ENCODE measurements around the gene ENOX2.

ENOX2 gene

GRCh38 chrX:130857207-130857606 is 45.8 kb downstream of the ENOX2 start:
- WGBS: no CpG with 5 or more reads among the region's 1 CpG
- H3K79me1 ChIP-seq (replicated peaks; ENCODE audit: low read length, poor library complexity, severe bottlenecking): no peaks in the 10 kb centered on the region
- H3K18ac ChIP-seq (ENCODE audit: low read depth in 1 of 2, low read length in 2 of 2): no peak overlapping the region
- H2AFZ ChIP-seq (ENCODE audit: low read depth, low read length): no peak overlapping the region
- no peak for DNase-seq
- no peak overlapping the region for H3K14ac ChIP-seq (ENCODE audit: low read length in 2 of 2)
- H2BK15ac ChIP-seq (ENCODE audit: low read depth, poor library complexity, severe bottlenecking): no peak overlapping the region
- H2BK5ac ChIP-seq (ENCODE audit: low read depth, low read length, poor library complexity, severe bottlenecking): no peak overlapping the region
- H4K91ac ChIP-seq (ENCODE audit: low read length): no peak overlapping the region
- no peak overlapping the region for H2BK120ac ChIP-seq (ENCODE audit: low read depth, low read length)
- no peak overlapping the region for H3K27ac ChIP-seq (ENCODE audit: low read length, poor library complexity, severe bottlenecking)
- H3K36me3 ChIP-seq (ENCODE audit: control insufficient read depth in 1 of 2, insufficient read depth in 2 of 2, low read depth in 1 of 2, low read length in 2 of 2): no peaks in the 10 kb centered on the region
- no peak overlapping the region for H2AK5ac ChIP-seq (ENCODE audit: low read length, severe bottlenecking)
- no peak overlapping the region for H4K8ac ChIP-seq (ENCODE audit: low read length)
- no peaks in the 10 kb centered on the region for H3K27me3 ChIP-seq (ENCODE audit: control insufficient read depth in 1 of 2, insufficient read depth in 1 of 2, low read length in 2 of 2)
- H3K4ac ChIP-seq (ENCODE audit: low read depth in 1 of 2, low read length in 2 of 2): no peak overlapping the region
- H2BK12ac ChIP-seq (ENCODE audit: low read length in 2 of 2): no peak overlapping the region
- H3K23ac ChIP-seq (ENCODE audit: low read length in 2 of 2): no peak overlapping the region
- H3K4me1 ChIP-seq (ENCODE audit: control insufficient read depth, insufficient read depth, low read depth, low read length): no peaks in the 10 kb centered on the region
- no peak overlapping the region for H3K9ac ChIP-seq (ENCODE audit: low read length)
- no peaks in the 10 kb centered on the region for H3K9me3 ChIP-seq (ENCODE audit: control insufficient read depth, low read length)
- no peak overlapping the region for H3K4me3 ChIP-seq (ENCODE audit: insufficient read depth in 1 of 2, low read depth in 1 of 2, low read length in 2 of 2)
- no peak overlapping the region for H3K4me2 ChIP-seq (ENCODE audit: low read length, poor library complexity, severe bottlenecking)

DNA sequence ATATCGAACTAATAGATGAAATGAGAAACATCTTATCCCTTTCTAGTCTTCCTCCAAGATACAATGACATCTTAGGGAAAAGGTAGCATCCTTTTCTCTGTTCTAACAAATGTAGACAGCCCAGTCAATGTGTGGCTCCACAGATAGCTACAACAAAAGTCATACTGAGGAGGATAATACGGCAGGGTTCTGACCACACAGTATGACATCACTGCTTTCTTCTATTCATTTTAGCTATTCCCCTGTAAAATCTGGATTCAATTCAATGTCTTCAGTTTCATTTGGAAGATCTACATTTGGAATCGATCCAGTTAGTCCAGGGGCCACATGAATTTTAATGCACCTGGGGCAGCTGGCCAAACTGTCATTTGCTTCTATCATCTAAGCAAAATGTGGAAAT is 51.4 kb downstream of the ENOX2 start:
- H2BK15ac ChIP-seq (ENCODE audit: low read depth, poor library complexity, severe bottlenecking): no peak overlapping the region
- H3K9ac ChIP-seq (ENCODE audit: low read length): no peak overlapping the region
- WGBS: 95% methylated on average over 2 of the region's 3 CpGs

DNA sequence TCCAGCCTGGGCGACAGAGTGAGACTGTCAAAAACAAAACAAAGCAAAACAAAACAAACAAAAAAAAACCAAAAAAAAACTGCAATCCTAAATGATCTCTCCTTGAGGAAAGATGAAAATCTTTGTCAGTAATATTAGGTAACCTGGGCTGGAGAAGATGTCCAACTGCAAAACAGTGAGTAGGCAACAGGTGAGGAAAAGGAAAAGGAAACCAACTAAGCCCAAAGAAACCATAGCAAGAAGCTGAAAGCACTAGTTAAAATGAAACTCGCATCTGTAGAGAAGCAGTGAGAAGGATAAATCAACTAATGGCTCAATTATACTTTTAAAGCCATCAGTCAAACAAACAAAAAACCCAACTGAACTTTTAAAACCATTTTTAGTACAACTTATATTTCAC is 54.2 kb downstream of the ENOX2 start:
- Histone ChIP-seq H3K9ac (ENCODE audit: low read length) (no peak overlapping the region), H3K4me2 (ENCODE audit: low read length, poor library complexity, severe bottlenecking) (no peak overlapping the region), H3K18ac (ENCODE audit: low read depth in 1 of 2, low read length in 2 of 2) (no peak overlapping the region), H3K36me3 (ENCODE audit: control insufficient read depth in 1 of 2, insufficient read depth in 2 of 2, low read depth in 1 of 2, low read length in 2 of 2) (no peaks in the 10 kb centered on the region), H3K4me3 (ENCODE audit: insufficient read depth in 1 of 2, low read depth in 1 of 2, low read length in 2 of 2) (no peak overlapping the region), H3K79me1 (replicated peaks; ENCODE audit: low read length, poor library complexity, severe bottlenecking) (no peaks in the 10 kb centered on the region), H2BK5ac (ENCODE audit: low read depth, low read length, poor library complexity, severe bottlenecking) (no peak overlapping the region), H3K27ac (ENCODE audit: low read length, poor library complexity, severe bottlenecking) (no peak overlapping the region), H2BK120ac (ENCODE audit: low read depth, low read length) (no peak overlapping the region), H2AFZ (ENCODE audit: low read depth, low read length) (no peak overlapping the region), H3K9me3 (ENCODE audit: control insufficient read depth, low read length) (no peaks in the 10 kb centered on the region), H3K23ac (ENCODE audit: low read length in 2 of 2) (no peak overlapping the region), H2BK12ac (ENCODE audit: low read length in 2 of 2) (no peak overlapping the region), H2AK5ac (ENCODE audit: low read length, severe bottlenecking) (no peak overlapping the region), H3K27me3 (ENCODE audit: control insufficient read depth in 1 of 2, insufficient read depth in 1 of 2, low read length in 2 of 2) (no peaks in the 10 kb centered on the region), H3K4ac (ENCODE audit: low read depth in 1 of 2, low read length in 2 of 2) (no peak overlapping the region), H4K8ac (ENCODE audit: low read length) (no peak overlapping the region), H4K91ac (ENCODE audit: low read length) (no peak overlapping the region), H2BK15ac (ENCODE audit: low read depth, poor library complexity, severe bottlenecking) (no peak overlapping the region), H3K4me1 (ENCODE audit: control insufficient read depth, insufficient read depth, low read depth, low read length) (no peaks in the 10 kb centered on the region), H3K14ac (ENCODE audit: low read length in 2 of 2) (no peak overlapping the region)
- WGBS: no CpG with 5 or more reads among the region's 2 CpGs
- DNase-seq: no peak

More for the DNA sequence above, 51.4 kb downstream of the ENOX2 start:
- Histone ChIP-seq H4K8ac (ENCODE audit: low read length) (no peak overlapping the region), H3K36me3 (ENCODE audit: control insufficient read depth in 1 of 2, insufficient read depth in 2 of 2, low read depth in 1 of 2, low read length in 2 of 2) (no peaks in the 10 kb centered on the region), H3K23ac (ENCODE audit: low read length in 2 of 2) (no peak overlapping the region), H4K91ac (ENCODE audit: low read length) (no peak overlapping the region), H3K9me3 (ENCODE audit: control insufficient read depth, low read length) (no peaks in the 10 kb centered on the region), H3K4me2 (ENCODE audit: low read length, poor library complexity, severe bottlenecking) (no peak overlapping the region), H3K4me3 (ENCODE audit: insufficient read depth in 1 of 2, low read depth in 1 of 2, low read length in 2 of 2) (no peak overlapping the region), H3K27me3 (ENCODE audit: control insufficient read depth in 1 of 2, insufficient read depth in 1 of 2, low read length in 2 of 2) (no peaks in the 10 kb centered on the region), H3K4ac (ENCODE audit: low read depth in 1 of 2, low read length in 2 of 2) (no peak overlapping the region), H2BK12ac (ENCODE audit: low read length in 2 of 2) (no peak overlapping the region), H3K14ac (ENCODE audit: low read length in 2 of 2) (no peak overlapping the region), H3K79me1 (replicated peaks; ENCODE audit: low read length, poor library complexity, severe bottlenecking) (no peaks in the 10 kb centered on the region), H2BK5ac (ENCODE audit: low read depth, low read length, poor library complexity, severe bottlenecking) (no peak overlapping the region), H3K18ac (ENCODE audit: low read depth in 1 of 2, low read length in 2 of 2) (no peak overlapping the region), H2AK5ac (ENCODE audit: low read length, severe bottlenecking) (no peak overlapping the region), H2AFZ (ENCODE audit: low read depth, low read length) (no peak overlapping the region), H3K27ac (ENCODE audit: low read length, poor library complexity, severe bottlenecking) (no peak overlapping the region), H2BK120ac (ENCODE audit: low read depth, low read length) (no peak overlapping the region), H3K4me1 (ENCODE audit: control insufficient read depth, insufficient read depth, low read depth, low read length) (no peaks in the 10 kb centered on the region)
- no peak for DNase-seq

- Histone ChIP-seq H3K9ac (ENCODE audit: low read length) (no peak overlapping the region), H2BK12ac (ENCODE audit: low read length in 2 of 2) (no peak overlapping the region), H2BK120ac (ENCODE audit: low read depth, low read length) (no peak overlapping the region), H3K14ac (ENCODE audit: low read length in 2 of 2) (no peak overlapping the region), H3K36me3 (ENCODE audit: control insufficient read depth in 1 of 2, insufficient read depth in 2 of 2, low read depth in 1 of 2, low read length in 2 of 2) (no peaks in the 10 kb centered on the region), H3K4me3 (ENCODE audit: insufficient read depth in 1 of 2, low read depth in 1 of 2, low read length in 2 of 2) (no peak overlapping the region), H3K4me1 (ENCODE audit: control insufficient read depth, insufficient read depth, low read depth, low read length) (no peaks in the 10 kb centered on the region), H3K4ac (ENCODE audit: low read depth in 1 of 2, low read length in 2 of 2) (no peak overlapping the region), H3K4me2 (ENCODE audit: low read length, poor library complexity, severe bottlenecking) (no peak overlapping the region), H2AK5ac (ENCODE audit: low read length, severe bottlenecking) (no peak overlapping the region), H2BK15ac (ENCODE audit: low read depth, poor library complexity, severe bottlenecking) (no peak overlapping the region), H3K18ac (ENCODE audit: low read depth in 1 of 2, low read length in 2 of 2) (no peak overlapping the region), H3K23ac (ENCODE audit: low read length in 2 of 2) (no peak overlapping the region), H2AFZ (ENCODE audit: low read depth, low read length) (no peak overlapping the region), H3K27ac (ENCODE audit: low read length, poor library complexity, severe bottlenecking) (no peak overlapping the region), H3K9me3 (ENCODE audit: control insufficient read depth, low read length) (no peaks in the 10 kb centered on the region), H3K79me1 (replicated peaks; ENCODE audit: low read length, poor library complexity, severe bottlenecking) (peaks cover 1% of the 10 kb centered on the region), H4K91ac (ENCODE audit: low read length) (no peak overlapping the region), H2BK5ac (ENCODE audit: low read depth, low read length, poor library complexity, severe bottlenecking) (no peak overlapping the region), H4K8ac (ENCODE audit: low read length) (no peak overlapping the region), H3K27me3 (ENCODE audit: control insufficient read depth in 1 of 2, insufficient read depth in 1 of 2, low read length in 2 of 2) (peaks cover 0 to 4% of the 10 kb centered on the region in 2 experiments)
- 100% methylated on average over 2 of the region's 2 CpGs for WGBS
- no peak for DNase-seq
Measured at GRCh38 chrX:130846746-130847145, 56.3 kb downstream of the ENOX2 start.

Measured in mesenchymal stem cell (in vitro differentiated cells and primary cell).